A549 (cell line): ENCODE measurements around the gene TFG.

ENCODE experiments used
- CTCF ChIP-seq: fragments of >200 bp; sonication (Bioruptor Twin); formaldehyde crosslinking; IDR thresholded peaks from 3 replicates; pipeline ENCODE4 v1.5.1; 2016
- ELK1 ChIP-seq: fragments of 150-350 bp; IDR thresholded peaks from 2 replicates; pipeline ENCODE4 v1.6.1; 2014; ENCODE audit warnings: low read depth, mild to moderate bottlenecking, low read length
- RARB ChIP-seq: fragments of 250-450 bp; sonication (Bioruptor Pico); IDR thresholded peaks from 2 replicates; pipeline ENCODE4 v1.8.0; 2021; ENCODE audit warnings: mild to moderate bottlenecking, moderate library complexity

- TF ChIP-seq CTCF (no peak), ELK1 (no peak), RARB (no peak)
Observed at GRCh38 chr3:100682854-100683760, 26.2 kb upstream of the TFG start.
